OCI-LY3 (cell line): ENCODE data around the gene SYPL1.

ENCODE experiments used
- CTCF ChIP-seq: fragments of 200-600, 300-600 bp; sonication (generic); IDR thresholded peaks from 2 replicates; pipeline ENCODE4 v1.5.1; 2014; ENCODE audit warnings: antibody characterized with exemption, low read length, low read depth
- EZH2phosphoT487 ChIP-seq: fragments of 200-600 bp; shearing (Covaris generic); IDR thresholded peaks from 2 replicates; pipeline ENCODE4 v1.6.1; 2018; ENCODE audit warnings: antibody characterized with exemption, mixed run types, low read depth

GRCh38 chr7:106070567-106071254, 41.4 kb downstream of the SYPL1 start:
- TF ChIP-seq CTCF = no peak
- TF ChIP-seq EZH2phosphoT487 = no peak
